Stomach (tissue), 4 donors: Measurements from ENCODE around the gene SNORC.

Source experiments
- EP300 ChIP-seq: sonication (generic); formaldehyde crosslinking; IDR thresholded peaks from one replicate; pipeline ENCODE4 v1.6.1; 2017; ENCODE audit warnings: antibody characterized with exemption
- POLR2A ChIP-seq, 4 donors: fragments of 450-650 bp; IDR thresholded peaks; one replicate each; pipeline ENCODE4 v1.6.1; 2016; ENCODE audit warnings: antibody characterized with exemption in 4 of 4, control low read depth in 2 of 4, mild to moderate bottlenecking in 1 of 4, moderate library complexity in 1 of 4
- POLR2AphosphoS5 ChIP-seq, 3 donors: sonication (generic); formaldehyde crosslinking; IDR thresholded peaks; one replicate each; pipeline ENCODE4 v1.6.1; 2016; ENCODE audit warnings: antibody characterized with exemption in 3 of 3
- TF ChIP-seq, protein P1 (sequence below), 7 experiments: fragments of 450-650 bp in 4 of 7; fragments of 200-600 bp in 3 of 7; sonication (generic) in 3 of 7; IDR thresholded peaks; one replicate each; pipeline ENCODE4 v1.5.1; 2016 to 2019; ENCODE audit warnings: antibody characterized with exemption in 7 of 7, control low read depth in 2 of 7, mild to moderate bottlenecking in 1 of 7

DNA sequence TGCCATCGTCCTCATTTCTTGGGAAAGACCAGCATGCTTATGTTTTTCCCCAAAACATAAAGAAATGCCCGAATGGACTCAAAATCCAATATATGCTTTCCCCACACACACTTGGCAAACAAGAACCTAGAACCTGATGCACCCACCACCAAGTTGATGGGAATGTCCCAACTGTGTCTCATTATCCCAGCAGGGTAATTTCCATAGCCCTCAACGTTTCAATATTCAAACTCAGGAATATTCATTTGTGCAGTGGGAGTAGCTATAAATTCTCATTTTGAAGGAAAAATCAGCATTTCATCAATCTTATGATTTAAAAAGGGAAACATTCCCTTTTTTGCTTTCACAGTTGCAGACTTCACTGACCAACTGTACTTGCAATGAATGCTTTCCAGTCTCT, 50.7 kb downstream of the SNORC start:
- TF ChIP-seq EP300 (no peak), POLR2A (IDR thresholded peaks at IDR 0.05) (no peak), POLR2AphosphoS5 (IDR thresholded peaks at IDR 0.05) (no peak)
- TF ChIP-seq, protein P1, sequence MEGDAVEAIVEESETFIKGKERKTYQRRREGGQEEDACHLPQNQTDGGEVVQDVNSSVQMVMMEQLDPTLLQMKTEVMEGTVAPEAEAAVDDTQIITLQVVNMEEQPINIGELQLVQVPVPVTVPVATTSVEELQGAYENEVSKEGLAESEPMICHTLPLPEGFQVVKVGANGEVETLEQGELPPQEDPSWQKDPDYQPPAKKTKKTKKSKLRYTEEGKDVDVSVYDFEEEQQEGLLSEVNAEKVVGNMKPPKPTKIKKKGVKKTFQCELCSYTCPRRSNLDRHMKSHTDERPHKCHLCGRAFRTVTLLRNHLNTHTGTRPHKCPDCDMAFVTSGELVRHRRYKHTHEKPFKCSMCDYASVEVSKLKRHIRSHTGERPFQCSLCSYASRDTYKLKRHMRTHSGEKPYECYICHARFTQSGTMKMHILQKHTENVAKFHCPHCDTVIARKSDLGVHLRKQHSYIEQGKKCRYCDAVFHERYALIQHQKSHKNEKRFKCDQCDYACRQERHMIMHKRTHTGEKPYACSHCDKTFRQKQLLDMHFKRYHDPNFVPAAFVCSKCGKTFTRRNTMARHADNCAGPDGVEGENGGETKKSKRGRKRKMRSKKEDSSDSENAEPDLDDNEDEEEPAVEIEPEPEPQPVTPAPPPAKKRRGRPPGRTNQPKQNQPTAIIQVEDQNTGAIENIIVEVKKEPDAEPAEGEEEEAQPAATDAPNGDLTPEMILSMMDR (IDR thresholded peaks at IDR 0.05), result no peak
